Stimulated activated naive CD8-positive, alpha-beta T cell treated with anti-CD3 and anti-CD28 coated beads, Interleukin-15, Interleukin-2, amounts not matched to agents 100 U/mL and 50 U/mL, for 24 hours (primary cell): ENCODE results near the gene RANGAP1.
"Not testable (repeated sequence)": the region's sequence is repeated elsewhere in the genome, so short reads cannot be mapped to it uniquely, and the experiment has no call there.

Experiments used
- ATAC-seq: fragments of 150-1000 bp; cut with Tn5 transposase; one replicate; pipeline ENCODE4 v1.10.0; 2021
- DNase-seq: peaks from one replicate; pipeline ENCODE4 v3.0.0; 2021

The RANGAP1 gene

GRCh38 chr22:41300661-41301060 is 14.7 kb upstream of the RANGAP1 start:
- DNase-seq = no peak
- no peak for ATAC-seq

- ATAC-seq (no peak), DNase-seq (no peak)
Observed at GRCh38 chr22:41296826-41297667, 11.1 kb upstream of the RANGAP1 start.

GRCh38 chr22:41294816-41295215 is 8.8 kb upstream of the RANGAP1 start:
- ATAC-seq, DNase-seq: not testable (repeated sequence)

GRCh38 chr22:41290262-41291221 is 4.6 kb upstream of the RANGAP1 start:
- no peak for ATAC-seq
- no peak for DNase-seq

- ATAC-seq (no peak), DNase-seq (no peak)
Observed at GRCh38 chr22:41289671-41290070, 3.7 kb upstream of the RANGAP1 start.

- no peak for DNase-seq
Observed at GRCh38 chr22:41288245-41288946, 2.4 kb upstream of the RANGAP1 start.

GRCh38 chr22:41286639-41287091 is 678 bp upstream of the RANGAP1 start:
- ATAC-seq (peak; percentile 4), DNase-seq (peak; percentile 46)

More at GRCh38 chr22:41288245-41288946, 2.4 kb upstream of the RANGAP1 start:
- ATAC-seq = no peak

GRCh38 chr22:41285441-41285819 is 557 bp downstream of the RANGAP1 start:
- ATAC-seq = peak; percentile 73
- peak; percentile 89 for DNase-seq

- DNase-seq = no peak
Observed at GRCh38 chr22:41284465-41284864, 1.5 kb downstream of the RANGAP1 start.

GRCh38 chr22:41280854-41281253 is 5.1 kb downstream of the RANGAP1 start:
- no peak for ATAC-seq

More at GRCh38 chr22:41284465-41284864, 1.5 kb downstream of the RANGAP1 start:
- ATAC-seq = no peak

GRCh38 chr22:41280065-41280464 is 5.9 kb downstream of the RANGAP1 start:
- DNase-seq = no peak
- no peak for ATAC-seq

More at GRCh38 chr22:41280854-41281253, 5.1 kb downstream of the RANGAP1 start:
- DNase-seq = no peak

- ATAC-seq = no peak
- no peak for DNase-seq
Observed at GRCh38 chr22:41274856-41275255, 11.1 kb downstream of the RANGAP1 start.

GRCh38 chr22:41273128-41273527 is 12.9 kb downstream of the RANGAP1 start:
- DNase-seq = no peak
- no peak for ATAC-seq

- ATAC-seq (peak; percentile 14), DNase-seq (no peak)
Observed at GRCh38 chr22:41271787-41272186, 14.2 kb downstream of the RANGAP1 start.

- DNase-seq (no peak), ATAC-seq (no peak)
Observed at GRCh38 chr22:41267958-41268357, 18.0 kb downstream of the RANGAP1 start.

GRCh38 chr22:41264408-41264941 is 21.5 kb downstream of the RANGAP1 start:
- no peak for ATAC-seq
- no peak for DNase-seq

GRCh38 chr22:41263704-41264103 is 22.3 kb downstream of the RANGAP1 start:
- ATAC-seq = peak; percentile 38
- no peak for DNase-seq

- ATAC-seq = no peak
- DNase-seq = no peak
Observed at GRCh38 chr22:41262250-41262765, 23.7 kb downstream of the RANGAP1 start.

- ATAC-seq (no peak), DNase-seq (no peak)
Observed at GRCh38 chr22:41261541-41262249, 24.3 kb downstream of the RANGAP1 start.

GRCh38 chr22:41260871-41261270 is 25.1 kb downstream of the RANGAP1 start:
- ATAC-seq (no peak), DNase-seq (no peak)

- ATAC-seq, DNase-seq: not testable (repeated sequence)
Observed at GRCh38 chr22:41259756-41260155, 26.2 kb downstream of the RANGAP1 start.
